HG03060 (cell line): ENCODE data around the gene TTC7B.

Source experiments
- ATAC-seq: cut with Tn5 transposase; IDR thresholded peaks from one replicate; pipeline ENCODE4 v1.9.1; 2021; ENCODE audit warnings: low read depth, moderate number of reproducible peaks; ENCODE audit not compliant: unreplicated experiment

TTC7B gene

GRCh38 chr14:90553921-90554336 lies 262.3 kb downstream of the TTC7B start:
- no peak for ATAC-seq

GRCh38 chr14:90553298-90553920 lies 262.8 kb downstream of the TTC7B start:
- no peak for ATAC-seq

GRCh38 chr14:90552465-90553297 lies 263.5 kb downstream of the TTC7B start:
- no peak for ATAC-seq

GRCh38 chr14:90551733-90552464 lies 264.3 kb downstream of the TTC7B start:
- ATAC-seq, result no peak

GRCh38 chr14:90551070-90551704 lies 265.0 kb downstream of the TTC7B start:
- ATAC-seq, result no peak

DNA sequence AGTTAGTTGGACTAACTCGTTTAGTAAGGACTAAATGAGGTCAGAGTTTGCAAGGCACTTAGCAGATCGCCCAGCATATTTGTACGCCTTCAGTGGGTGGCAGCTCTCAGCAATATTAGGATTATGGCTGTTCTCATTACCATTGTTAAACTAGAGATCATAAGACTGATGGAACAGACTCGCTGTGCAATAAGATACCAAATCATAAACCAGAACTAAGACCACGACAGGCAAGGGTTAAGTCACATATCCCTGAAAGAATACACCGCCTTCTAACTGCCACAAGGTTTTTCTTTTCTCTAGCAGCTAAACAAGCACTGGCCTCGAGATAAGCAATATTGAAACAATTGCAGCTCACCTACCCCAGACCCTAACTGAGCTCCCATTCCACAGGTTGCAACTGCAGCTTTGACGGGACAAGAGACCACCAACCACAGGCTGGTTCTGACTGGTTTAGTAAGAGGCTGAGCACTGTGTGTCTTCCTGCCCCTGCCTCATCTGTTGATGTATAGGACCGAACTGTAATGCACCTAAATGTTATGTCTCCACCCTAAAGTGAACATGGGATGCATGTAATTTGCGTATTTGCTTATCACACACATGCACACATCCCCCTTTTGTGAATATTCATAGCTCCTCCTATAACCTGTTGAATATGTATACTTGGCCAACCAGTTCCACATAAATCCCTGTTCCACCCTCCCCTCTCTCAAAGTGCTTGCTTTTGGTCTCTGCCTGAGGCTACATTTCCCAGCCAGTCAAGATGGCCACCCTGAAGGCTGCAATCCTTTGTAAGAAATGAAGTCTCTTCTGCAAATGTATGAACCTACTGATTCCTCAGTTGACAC lies 266.2 kb downstream of the TTC7B start:
- no peak for ATAC-seq

DNA sequence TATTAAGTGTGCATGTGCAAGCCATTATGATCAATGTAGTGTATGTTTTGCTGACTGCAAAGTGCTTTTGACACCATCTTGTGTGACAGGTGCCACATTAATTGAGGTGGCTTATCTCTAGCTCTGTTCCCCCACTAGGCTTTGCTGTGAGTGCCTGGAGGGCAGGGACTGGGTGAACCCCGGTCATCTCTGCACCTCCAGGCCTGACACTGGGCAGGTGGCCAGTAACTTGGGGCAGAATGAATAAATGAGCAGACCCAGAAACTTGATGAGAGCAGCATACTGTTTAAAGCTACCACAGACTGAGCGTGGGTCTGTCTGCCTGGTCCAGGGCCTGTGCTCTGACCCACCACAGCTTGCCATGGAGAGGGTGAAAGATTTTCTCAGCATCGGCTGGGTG lies 267.8 kb downstream of the TTC7B start:
- ATAC-seq, result no peak

DNA sequence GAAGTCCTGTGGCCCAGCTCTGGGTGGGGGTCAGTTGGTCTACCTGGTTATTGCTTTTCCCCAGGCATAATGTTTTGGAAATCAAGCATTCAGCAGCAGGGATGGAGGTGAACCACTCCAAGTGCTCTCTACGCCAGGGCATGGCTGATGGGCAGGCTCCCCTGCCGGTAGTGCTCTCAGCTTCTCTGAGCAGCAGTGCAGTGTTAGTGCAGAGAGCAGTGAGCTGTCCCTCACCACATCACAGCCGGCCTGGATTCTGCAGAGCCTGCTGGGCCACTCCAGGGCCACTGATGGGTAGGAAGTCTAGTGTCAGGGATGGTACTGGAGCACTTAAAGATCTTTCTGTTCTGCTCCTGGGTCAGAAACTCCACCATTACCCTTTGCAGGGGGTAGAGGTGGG lies 268.3 kb downstream of the TTC7B start:
- no peak for ATAC-seq

DNA sequence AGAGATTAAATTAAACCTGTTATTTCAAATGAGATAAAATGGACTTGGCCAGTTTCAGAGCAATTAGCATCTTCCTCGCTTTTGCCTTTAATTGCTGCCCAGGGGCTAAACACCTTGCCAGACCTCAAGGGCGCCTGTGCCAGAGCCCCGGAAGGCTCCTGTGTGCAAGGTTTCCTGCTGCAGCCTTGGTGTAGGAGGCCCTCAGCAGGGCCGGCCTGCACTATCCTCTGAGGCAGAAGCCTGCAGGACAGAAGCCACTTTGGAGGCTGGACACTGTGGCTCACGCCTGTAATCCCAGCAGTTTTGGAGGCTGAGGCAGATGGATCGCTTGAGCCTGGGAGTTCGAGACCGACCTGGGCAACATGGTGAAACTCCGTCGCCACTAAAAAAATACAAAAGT lies 269.0 kb downstream of the TTC7B start:
- ATAC-seq, result no peak

GRCh38 chr14:90546767-90547166 lies 269.5 kb downstream of the TTC7B start:
- no peak for ATAC-seq

DNA sequence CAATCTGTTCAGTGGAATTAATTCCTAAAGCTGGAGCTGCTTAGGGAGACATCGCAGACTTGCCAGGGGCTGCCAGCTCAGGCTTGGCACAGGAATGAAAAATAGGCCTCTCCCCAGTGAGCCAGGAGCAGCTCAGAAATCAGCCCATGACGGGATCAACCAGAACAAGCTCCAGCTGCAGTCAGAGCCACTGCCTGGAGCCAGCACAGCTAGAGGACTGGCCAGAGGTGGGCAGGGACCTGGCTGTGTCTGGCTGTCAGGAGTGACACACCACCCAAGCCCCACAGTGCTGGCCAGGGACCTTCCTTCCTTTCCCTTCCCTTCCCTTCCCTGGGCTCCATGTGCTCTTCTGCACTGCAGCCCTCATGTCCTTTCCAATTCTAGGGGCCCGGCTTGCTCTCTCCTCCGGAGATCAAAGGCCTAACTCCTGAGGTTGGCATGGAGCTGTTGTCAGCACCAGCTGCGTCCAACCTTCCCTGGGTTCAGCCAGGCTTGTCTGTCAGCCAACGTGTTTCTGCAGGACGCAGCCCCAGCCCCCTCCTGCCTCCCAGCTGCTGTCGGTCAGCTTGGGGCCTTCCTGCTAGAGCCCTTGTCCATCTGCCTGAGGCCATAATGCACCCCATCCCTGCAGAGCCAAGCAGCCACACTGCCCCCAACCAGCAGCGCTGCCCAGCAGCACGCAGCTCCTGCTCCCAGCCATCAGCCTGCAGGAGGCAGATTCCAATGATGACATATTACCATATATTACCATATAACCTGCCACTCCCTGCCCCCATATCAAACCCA lies 270.1 kb downstream of the TTC7B start:
- ATAC-seq, result no peak

DNA sequence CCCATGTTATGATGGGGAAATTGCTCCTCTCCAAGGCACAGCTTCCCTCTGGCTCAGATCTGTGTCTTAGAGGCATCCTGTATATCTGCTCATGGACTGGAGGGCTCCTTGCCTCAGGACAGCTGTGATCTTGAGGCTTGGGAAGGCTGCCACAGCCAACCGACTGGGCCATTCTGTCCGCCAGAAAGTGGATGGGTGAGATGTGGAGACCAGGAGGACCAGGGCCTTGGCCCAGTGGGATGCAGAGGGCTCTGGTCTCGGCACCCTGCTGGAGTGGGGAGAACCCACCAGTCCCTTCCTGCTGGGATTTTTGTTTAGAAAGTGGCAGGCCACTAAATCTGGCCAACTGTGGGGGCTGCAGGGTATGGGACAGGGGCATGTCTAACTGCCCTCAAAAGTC lies 270.8 kb downstream of the TTC7B start:
- no peak for ATAC-seq

DNA sequence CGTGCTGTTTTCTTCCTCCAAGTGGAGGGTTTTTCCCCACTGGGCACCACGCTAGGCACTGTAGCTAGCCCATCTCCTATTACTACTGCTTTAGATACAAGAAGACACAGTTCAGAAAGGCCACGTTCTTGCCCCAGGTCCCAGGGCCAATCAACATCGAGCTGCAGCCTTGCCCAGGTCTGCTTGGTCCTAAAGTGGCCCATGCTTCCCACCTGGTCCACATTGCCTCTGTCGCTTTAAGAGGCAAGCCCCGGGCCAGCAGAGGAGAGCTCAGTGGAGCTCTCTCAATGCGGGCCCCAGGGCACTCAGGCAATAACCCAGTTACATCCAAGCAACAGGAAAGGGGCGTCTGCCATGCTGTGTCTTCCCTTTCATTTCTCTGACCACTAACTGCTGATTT lies 271.3 kb downstream of the TTC7B start:
- no peak for ATAC-seq

GRCh38 chr14:90544566-90544965 lies 271.7 kb downstream of the TTC7B start:
- ATAC-seq, result no peak

DNA sequence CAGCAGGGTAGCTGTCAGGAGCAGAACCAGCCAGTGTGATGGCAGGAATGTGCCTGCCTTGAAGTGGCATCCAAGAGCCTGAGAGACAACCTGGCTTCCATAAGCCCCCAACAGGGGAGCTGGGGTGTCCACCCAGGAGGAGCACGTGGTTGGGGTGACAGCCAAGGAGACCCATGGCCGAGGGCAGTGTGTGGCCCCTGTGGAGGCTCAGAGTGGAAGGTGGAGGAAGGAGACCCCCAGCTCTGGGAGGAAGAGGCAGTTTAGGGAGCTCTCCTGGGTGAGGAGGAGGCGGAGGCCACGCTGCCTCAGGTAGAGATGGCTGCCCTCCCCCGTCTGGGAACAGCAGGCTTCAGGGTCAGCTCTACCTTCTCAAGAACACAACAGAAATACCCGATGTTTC lies 272.4 kb downstream of the TTC7B start:
- ATAC-seq, result no peak

DNA sequence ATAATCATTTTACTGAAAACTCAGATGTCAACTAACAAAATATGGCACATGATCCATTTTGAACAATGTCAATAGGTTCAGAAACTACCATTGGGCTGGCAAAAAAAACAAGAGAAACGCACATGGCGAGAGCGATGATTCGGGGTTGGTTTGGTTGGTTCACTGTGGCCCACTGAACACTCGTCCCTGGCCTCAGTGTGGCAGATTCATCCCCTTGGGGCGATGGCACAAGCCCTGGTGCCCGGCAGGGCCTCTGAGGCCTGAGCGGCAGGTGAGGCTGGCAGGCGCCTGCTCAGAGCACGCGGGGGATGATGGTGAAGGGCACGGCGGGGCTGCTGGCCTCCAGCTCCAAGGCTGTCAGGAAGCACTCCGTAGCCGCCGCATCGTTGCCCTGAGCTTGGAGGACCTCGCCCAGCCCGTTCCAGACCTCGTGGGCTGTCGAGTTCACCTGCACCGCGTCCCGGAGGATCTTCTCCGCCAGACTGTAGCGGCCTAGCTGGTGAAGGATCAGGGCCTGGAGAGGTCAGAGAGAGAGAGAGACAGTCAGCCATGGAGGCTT lies 275.1 kb downstream of the TTC7B start:
- no peak for ATAC-seq

DNA sequence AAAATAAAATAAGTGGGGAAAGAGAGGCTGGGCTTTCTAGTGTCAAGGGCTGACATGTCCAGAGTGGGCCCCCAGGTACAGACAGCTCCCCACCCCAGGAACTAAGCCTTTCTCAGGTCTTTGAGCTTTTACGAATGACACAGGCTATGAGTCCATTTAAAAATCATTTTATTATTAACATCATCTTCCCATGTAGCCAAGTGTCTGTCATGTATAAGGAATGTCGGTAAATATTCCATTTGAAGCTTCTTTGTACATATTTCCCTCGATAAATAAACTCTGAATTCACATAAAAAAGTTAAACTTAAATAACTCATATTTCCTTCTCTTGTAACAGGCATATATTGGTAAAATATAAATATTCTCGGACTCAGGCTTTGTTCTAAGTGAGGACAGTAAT lies 275.8 kb downstream of the TTC7B start:
- no peak for ATAC-seq

DNA sequence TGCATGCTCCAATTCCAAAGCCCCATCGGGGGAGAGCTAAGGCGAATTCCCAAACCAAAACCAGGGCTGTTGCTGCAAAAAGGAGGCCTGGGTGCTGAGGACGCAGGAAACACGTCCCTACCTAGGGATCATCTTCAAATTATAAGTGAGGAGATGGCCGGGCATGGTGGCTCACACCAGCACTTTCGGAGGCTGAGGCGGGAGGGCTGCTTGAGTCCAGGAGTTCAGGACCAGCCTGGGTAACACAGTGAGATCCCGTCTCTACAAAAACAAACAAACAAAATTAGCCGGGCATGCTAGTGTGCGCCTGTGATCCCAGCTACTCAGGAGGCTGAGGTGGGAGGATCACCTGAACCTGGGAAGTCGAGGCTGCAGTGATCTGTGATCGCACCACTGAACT lies 276.2 kb downstream of the TTC7B start:
- ATAC-seq, result no peak

- ATAC-seq, result no peak
Measured at GRCh38 chr14:90539496-90539775, 276.8 kb downstream of the TTC7B start.
